Type B pancreatic cell (in vitro differentiated cells): ENCODE measurements around the gene MEGF11. TPM values are rescaled to one million over a fixed set of nuclear protein-coding genes. Genes with fewer than 3 reads are reported as not detected.

ENCODE experiments used
- DNase-seq: peaks from one replicate; pipeline ENCODE4 v3.0.0; 2021; ENCODE audit warnings: mixed read lengths; ENCODE audit not compliant: unreplicated experiment; ENCODE audit errors: extremely low spot score
- H3K27ac Mint-ChIP-seq: 2 replicates; pipeline ENCODE4 v1.8.0; 2021; ENCODE audit warnings: mild to moderate bottlenecking, mixed read lengths
- H3K27me3 Mint-ChIP-seq: 2 replicates; pipeline ENCODE4 v1.8.0; 2021; ENCODE audit warnings: mixed read lengths
- H3K36me3 Mint-ChIP-seq: 2 replicates; pipeline ENCODE4 v1.8.0; 2021; ENCODE audit warnings: mixed read lengths
- H3K4me1 Mint-ChIP-seq: one replicate; pipeline ENCODE4 v1.8.0; 2021; ENCODE audit warnings: mixed read lengths; ENCODE audit not compliant: unreplicated experiment
- H3K4me3 Mint-ChIP-seq: 2 replicates; pipeline ENCODE4 v1.8.0; 2021; ENCODE audit warnings: mild to moderate bottlenecking, mixed read lengths
- H3K9me3 Mint-ChIP-seq: 2 replicates; pipeline ENCODE4 v1.8.0; 2021; ENCODE audit warnings: mixed read lengths
- total RNA-seq: library from RNA; stranded (reverse); gene quantifications from 2 replicates; pipeline ENCODE4 v1.2.1, GENCODE V29; 2021; ENCODE audit warnings: low replicate concordance
- TF ChIP-seq, protein P1 (sequence below): fragments of 200-600 bp; sonication (generic); conservative IDR thresholded peaks from 2 replicates; pipeline ENCODE4 v1.5.0; 2021; ENCODE audit warnings: antibody characterized with exemption, mild to moderate bottlenecking

Gene MEGF11
- total RNA-seq, 1 donor from 2014 or later: 3.3 TPM

DNA sequence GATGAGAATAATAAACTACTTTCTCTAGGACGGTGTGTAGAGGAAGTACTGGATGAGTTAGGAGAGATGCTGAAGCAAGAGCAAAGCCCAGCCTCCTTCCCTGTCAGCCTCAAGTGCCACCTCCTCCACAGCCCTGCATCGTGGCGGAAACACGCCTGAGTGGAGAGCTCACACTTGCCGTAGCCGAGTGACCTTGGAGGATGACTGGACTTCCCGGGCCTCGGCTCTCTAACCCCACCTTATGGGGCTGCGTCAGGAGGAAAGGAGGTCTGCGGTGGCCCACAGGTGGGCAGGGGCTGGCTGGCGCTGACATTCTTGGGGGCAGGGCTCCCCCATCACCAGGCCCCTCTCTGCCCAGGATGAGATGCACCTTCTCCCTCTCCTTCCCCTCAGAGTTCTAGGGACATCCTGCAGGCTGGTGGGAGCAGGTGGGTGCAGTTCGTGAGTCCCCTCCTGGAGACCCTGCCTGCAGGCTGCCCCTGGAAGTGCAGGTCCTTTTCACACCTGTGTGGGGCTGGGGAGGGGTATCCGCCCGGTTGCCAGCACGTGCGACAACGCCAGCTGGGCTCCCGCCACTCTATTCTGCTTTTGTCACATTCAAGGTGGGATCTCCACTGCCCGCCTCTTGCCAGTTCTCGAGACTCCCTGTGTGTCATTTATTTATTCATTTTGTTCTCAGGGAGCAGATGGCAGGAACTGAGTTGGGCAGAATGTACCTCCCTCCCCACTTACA lies 175.2 kb downstream of the MEGF11 start:
- TF ChIP-seq, protein P1, sequence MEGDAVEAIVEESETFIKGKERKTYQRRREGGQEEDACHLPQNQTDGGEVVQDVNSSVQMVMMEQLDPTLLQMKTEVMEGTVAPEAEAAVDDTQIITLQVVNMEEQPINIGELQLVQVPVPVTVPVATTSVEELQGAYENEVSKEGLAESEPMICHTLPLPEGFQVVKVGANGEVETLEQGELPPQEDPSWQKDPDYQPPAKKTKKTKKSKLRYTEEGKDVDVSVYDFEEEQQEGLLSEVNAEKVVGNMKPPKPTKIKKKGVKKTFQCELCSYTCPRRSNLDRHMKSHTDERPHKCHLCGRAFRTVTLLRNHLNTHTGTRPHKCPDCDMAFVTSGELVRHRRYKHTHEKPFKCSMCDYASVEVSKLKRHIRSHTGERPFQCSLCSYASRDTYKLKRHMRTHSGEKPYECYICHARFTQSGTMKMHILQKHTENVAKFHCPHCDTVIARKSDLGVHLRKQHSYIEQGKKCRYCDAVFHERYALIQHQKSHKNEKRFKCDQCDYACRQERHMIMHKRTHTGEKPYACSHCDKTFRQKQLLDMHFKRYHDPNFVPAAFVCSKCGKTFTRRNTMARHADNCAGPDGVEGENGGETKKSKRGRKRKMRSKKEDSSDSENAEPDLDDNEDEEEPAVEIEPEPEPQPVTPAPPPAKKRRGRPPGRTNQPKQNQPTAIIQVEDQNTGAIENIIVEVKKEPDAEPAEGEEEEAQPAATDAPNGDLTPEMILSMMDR: no peak
- Mint-ChIP-seq H3K4me1 (peaks cover 14% of the 10 kb centered on the region), H3K27ac (no peak overlapping the region), H3K9me3 (no peaks in the 10 kb centered on the region), H3K4me3 (no peak overlapping the region), H3K27me3 (peaks cover 27% of the 10 kb centered on the region), H3K36me3 (no peaks in the 10 kb centered on the region)
- no peak for DNase-seq

DNA sequence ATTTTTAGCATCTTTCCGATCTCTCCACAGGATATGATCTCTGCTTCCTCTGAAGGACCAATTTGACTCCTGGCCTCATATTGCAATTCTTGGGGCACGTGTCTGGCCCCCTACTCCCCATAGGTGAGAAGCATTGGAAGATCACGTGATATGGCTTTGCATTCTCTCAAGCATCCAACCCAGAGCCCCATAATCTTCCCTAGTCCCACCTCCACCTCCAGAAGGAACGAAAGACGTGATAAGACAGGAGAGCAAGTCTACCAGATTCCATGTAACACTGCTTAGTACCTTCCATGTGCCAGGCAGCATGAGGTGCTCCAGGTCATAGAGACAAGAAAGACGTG lies 176.3 kb downstream of the MEGF11 start:
- TF ChIP-seq, protein P1: no peak
- Mint-ChIP-seq H3K9me3 (no peaks in the 10 kb centered on the region), H3K4me1 (peaks cover 19% of the 10 kb centered on the region), H3K27ac (no peak overlapping the region), H3K27me3 (peaks cover 28% of the 10 kb centered on the region), H3K4me3 (no peak overlapping the region), H3K36me3 (no peaks in the 10 kb centered on the region)
- DNase-seq: no peak

DNA sequence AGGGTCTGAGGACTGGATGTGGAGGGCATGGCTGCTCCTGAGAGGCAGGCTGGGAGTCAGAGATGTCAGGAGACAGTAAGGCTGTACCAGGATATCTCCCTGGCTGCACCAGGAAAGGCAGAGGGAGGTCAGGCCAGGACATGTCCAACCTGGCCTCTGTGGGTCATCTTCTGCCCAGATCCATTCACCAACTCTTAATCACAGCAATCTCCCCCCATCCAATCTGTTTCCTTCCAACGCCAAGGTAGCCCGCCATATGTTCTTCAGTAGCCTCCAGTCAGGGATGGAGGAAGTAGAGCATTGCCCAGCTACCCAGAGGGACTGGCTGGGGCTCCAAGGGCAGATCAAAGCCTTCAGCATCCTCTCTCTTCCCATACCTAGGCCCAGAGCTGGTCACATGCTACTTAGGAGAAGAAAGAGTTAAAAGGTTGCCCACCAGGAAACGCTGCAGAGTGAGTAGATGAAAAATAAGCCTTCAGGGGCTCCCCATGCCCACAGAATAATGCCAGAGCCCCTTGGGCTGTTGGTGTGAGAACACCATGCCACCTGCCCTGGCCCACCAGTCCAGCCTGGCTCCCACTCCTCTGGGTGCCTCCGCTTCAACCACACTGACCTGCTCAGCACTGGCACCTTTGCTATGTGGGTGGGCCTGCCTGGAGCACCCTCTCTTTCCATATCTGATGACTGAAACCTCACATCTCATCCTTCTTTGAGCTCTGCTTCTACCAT lies 176.8 kb downstream of the MEGF11 start:
- Mint-ChIP-seq H3K9me3 (no peaks in the 10 kb centered on the region), H3K27me3 (peaks cover 31% of the 10 kb centered on the region), H3K4me3 (no peak overlapping the region), H3K27ac (no peak overlapping the region), H3K4me1 (peaks cover 24% of the 10 kb centered on the region), H3K36me3 (no peaks in the 10 kb centered on the region)
- TF ChIP-seq, protein P1: no peak
- DNase-seq: no peak

DNA sequence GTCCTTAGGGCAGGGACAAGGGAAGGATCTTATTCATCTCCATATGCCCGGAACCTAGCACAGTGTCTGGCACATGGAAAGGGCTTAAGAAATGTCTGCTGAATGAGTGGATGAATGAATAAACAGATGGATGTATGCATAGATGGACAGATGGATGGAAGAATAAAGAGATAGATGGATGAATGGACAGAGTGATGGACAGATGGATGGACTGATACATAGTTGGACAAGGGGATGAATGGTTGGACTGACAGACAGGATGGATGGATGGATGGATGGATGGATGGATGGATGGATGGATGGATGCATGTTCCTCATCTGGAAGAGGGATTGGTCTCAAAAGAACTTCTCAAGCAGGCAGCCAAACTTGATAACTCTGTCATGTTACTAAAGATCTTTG lies 177.6 kb downstream of the MEGF11 start:
- TF ChIP-seq, protein P1: no peak
- no peak for DNase-seq
- H3K27me3 Mint-ChIP-seq: peaks cover 31% of the 10 kb centered on the region
- H3K27ac Mint-ChIP-seq: no peak overlapping the region
- H3K4me3 Mint-ChIP-seq: no peak overlapping the region
- no peaks in the 10 kb centered on the region for H3K9me3 Mint-ChIP-seq
- no peaks in the 10 kb centered on the region for H3K36me3 Mint-ChIP-seq
- peaks cover 31% of the 10 kb centered on the region for H3K4me1 Mint-ChIP-seq

DNA sequence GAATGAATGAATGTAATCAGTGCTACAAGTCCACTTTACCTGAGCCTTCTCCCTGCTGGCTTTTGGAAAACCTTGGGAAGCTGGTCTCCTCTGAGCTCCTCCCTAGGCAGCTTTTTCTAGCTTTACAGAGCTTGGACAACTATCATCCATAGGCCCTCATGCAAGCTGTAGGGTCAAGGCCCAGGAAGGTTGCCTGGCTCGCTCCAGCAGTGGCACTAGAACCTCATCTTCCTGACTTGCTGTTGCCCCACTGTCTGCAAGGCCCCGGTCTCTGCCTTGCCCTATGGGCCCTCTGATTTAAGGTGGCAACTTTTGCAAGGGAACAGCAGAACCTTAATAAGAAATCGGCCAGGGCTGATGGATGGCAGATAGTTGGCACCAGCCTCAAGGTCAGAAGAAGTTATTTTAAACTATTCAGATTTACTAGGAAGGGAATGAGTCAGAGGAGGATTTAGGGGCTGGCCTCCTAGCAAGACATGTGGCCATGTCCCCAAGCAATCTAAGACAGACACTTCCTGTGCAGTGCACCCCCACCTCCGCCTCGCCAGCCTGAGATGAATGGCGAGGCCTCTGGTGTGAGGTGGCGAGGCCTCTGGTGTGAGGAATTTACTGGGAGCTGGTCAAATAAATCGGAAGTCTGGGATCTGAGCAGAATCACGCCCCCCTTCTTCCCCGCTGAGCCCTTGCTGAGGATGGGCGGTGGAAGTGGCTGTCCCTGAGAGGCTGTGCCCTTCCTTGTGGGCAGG lies 180.8 kb downstream of the MEGF11 start:
- H3K27ac Mint-ChIP-seq: no peak overlapping the region
- peaks cover 26% of the 10 kb centered on the region for H3K27me3 Mint-ChIP-seq
- H3K4me1 Mint-ChIP-seq: peaks cover 26% of the 10 kb centered on the region
- no peaks in the 10 kb centered on the region for H3K36me3 Mint-ChIP-seq
- H3K9me3 Mint-ChIP-seq: no peaks in the 10 kb centered on the region
- TF ChIP-seq, protein P1: no peak
- no peak overlapping the region for H3K4me3 Mint-ChIP-seq
- DNase-seq: no peak
